NCI-H187 treated with DMSO at 0.1 percent for 48 hours (cell line): ENCODE measurements around the gene ISM2.

ENCODE experiments used
- DNase-seq: peaks from one replicate; lab custom pipeline; 2025; lab: John Stamatoyannopoulos, UW

The ISM2 gene

GRCh38 chr14:77469067-77469505 lies 29.5 kb downstream of the ISM2 start:
- no peak for DNase-seq

- no peak for DNase-seq
These were observed 30.8 kb downstream of the ISM2 start for GRCh38 chr14:77467801-77468200.

GRCh38 chr14:77459072-77459723 lies 39.4 kb downstream of the ISM2 start:
- no peak for DNase-seq

- no peak for DNase-seq
These were observed 40.2 kb downstream of the ISM2 start for GRCh38 chr14:77458249-77458950.

GRCh38 chr14:77457522-77458248 lies 40.9 kb downstream of the ISM2 start, which contains the start of the genes AHSA1 and VIPAS39:
Gene AHSA1, plus strand, starts transcription at chr14:77458093. Its CDS starts 97 bp downstream, at chr14:77458190.
Gene VIPAS39, minus strand, starts transcription at chr14:77457601. Its CDS starts 3,499 bp downstream, at chr14:77454102.
- peak; percentile 98 for DNase-seq

GRCh38 chr14:77457115-77457521 lies 41.5 kb downstream of the ISM2 start:
- no peak for DNase-seq

- no peak for DNase-seq
These were observed 42.5 kb downstream of the ISM2 start for GRCh38 chr14:77455966-77456640.

- no peak for DNase-seq
These were observed 56.4 kb downstream of the ISM2 start for GRCh38 chr14:77442196-77442595.

- DNase-seq, result no peak
These were observed 58.8 kb downstream of the ISM2 start for GRCh38 chr14:77439861-77440260.

- DNase-seq, result no peak
These were observed 60.0 kb downstream of the ISM2 start for GRCh38 chr14:77438596-77438995.

- no peak for DNase-seq
These were observed 62.6 kb downstream of the ISM2 start for GRCh38 chr14:77436042-77436441.

- no peak for DNase-seq
These were observed 72.2 kb downstream of the ISM2 start for GRCh38 chr14:77426396-77426795.

- DNase-seq, result no peak
These were observed 73.8 kb downstream of the ISM2 start for GRCh38 chr14:77424862-77425261.
